Measurements from ENCODE around the gene R3HCC1L. TPM values are rescaled to one million over a fixed set of nuclear protein-coding genes. Genes with fewer than 3 reads are reported as not detected.
"Not testable (repeated sequence)": the region's sequence is repeated elsewhere in the genome, so short reads cannot be mapped to it uniquely, and the experiment has no call there.

Gene R3HCC1L
- polyA plus RNA-seq, 2 of the 4 experiments (the other 2 are of a cell fraction): 11.0 to 15.2 TPM

DNA sequence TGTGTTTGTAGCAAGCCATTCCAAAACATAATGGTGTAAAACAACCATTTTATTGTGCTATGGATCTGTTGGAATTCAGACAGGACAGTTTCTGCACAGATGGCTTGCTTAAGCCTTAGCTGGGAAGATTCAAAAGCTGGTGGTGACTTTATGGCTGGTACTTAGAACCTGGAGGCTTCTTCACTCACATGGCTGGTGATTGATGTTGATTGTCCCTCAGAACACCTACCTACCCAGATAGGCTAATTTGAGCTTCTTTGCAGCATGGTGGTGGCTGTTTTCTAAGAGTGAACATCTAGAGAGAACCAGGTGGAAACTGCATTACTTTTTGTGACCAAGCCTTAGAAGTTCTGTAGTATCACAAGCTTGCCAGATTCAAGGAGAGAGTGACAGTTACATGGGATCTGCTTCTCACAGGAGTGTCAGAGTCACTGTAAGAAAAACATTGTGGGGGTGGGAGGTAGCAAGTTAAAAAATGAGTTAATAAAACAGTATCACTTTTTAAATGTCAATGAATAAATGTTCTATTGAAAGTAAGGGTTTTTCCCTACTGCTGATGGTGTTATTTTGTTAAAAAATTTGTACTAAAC is 7.1 kb downstream of the R3HCC1L start:
- Histone ChIP-seq H3K4me1 (peaks cover 10% of the 10 kb centered on the region; the same call in 2 of the 3 replicates), H3K27ac (no peak overlapping the region), H3K9me3 (no peaks in the 10 kb centered on the region), H3K4me3 (no peak overlapping the region), H3K4me2 (no peak overlapping the region)
- FAIRE-seq (no peak), DNase-seq (ENCODE audit: low read depth in 1 of 2, low spot score in 1 of 2) (no peak), ATAC-seq (no peak)
- ChIA-PET POLR2A (no interaction called here), CTCF (interaction anchor here (0.6 to 0.7 kb wide), 2 partner anchors 13 to 433 kb away, joined by 3 read pairs; no protein-coding TSS in a partner anchor)
- TF ChIP-seq ZC3H11A (IDR thresholded peaks at IDR 0.05) (no peak), PHF8 (IDR thresholded peaks at IDR 0.05; ENCODE audit: borderline replicate concordance, low read depth) (no peak), ZNF302 (CRISPR knock-in tag; IDR thresholded peaks at IDR 0.05) (no peak), EHF (CRISPR knock-in tag; IDR thresholded peaks at IDR 0.05) (no peak), KDM1A (IDR thresholded peaks at IDR 0.05; ENCODE audit: low read depth) (no peak), POLR2AphosphoS2 (conservative IDR thresholded peaks at IDR 0.05; ENCODE audit: low read length) (no peak), ZFP36 (IDR thresholded peaks at IDR 0.05; ENCODE audit: borderline replicate concordance, partially characterized antibody) (no peak), CHD4 (IDR thresholded peaks at IDR 0.05; ENCODE audit: borderline replicate concordance) (no peak)
- TF ChIP-seq, protein P1, sequence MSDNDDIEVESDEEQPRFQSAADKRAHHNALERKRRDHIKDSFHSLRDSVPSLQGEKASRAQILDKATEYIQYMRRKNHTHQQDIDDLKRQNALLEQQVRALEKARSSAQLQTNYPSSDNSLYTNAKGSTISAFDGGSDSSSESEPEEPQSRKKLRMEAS (IDR thresholded peaks at IDR 0.05): no peak

DNA sequence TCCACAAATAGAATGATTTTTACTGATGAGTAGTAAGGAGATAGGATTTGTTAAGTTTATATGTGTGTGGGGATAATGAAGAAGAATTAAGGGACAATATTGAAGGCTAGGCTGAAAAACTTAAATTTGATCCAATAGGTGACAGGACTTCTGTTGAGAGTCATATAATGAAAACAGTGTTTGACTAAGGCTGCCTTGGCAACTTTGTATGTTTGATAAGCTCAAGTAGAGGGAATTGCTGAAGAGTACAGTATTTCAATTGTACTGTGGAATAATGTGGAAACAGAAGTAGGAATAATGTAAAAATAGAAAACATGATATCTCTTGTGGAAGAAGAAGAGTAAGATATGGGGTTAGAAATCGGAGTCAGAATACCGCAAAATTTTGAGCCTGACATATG is 10.5 kb downstream of the R3HCC1L start:
- H3K4me3 ChIP-seq: no peak overlapping the region
- DNase-seq (ENCODE audit: low read depth in 1 of 2, low spot score in 1 of 2) (no peak), ATAC-seq (no peak), FAIRE-seq (no peak)
- H3K4me2 ChIP-seq: no peak overlapping the region
- CTCF ChIA-PET: no interaction called here
- 96% methylated on average over 2 of the region's 2 CpGs for WGBS (ENCODE audit: missing lambda C conversion rate)
- POLR2A ChIA-PET: no interaction called here
- no peak overlapping the region for H3K27ac ChIP-seq
- H3K9me3 ChIP-seq: peaks cover 4% of the 10 kb centered on the region; the same call in 1 of the 3 replicates
- peaks cover 7% of the 10 kb centered on the region; the same call in 2 of the 3 replicates for H3K4me1 ChIP-seq
- TF ChIP-seq ZC3H11A (IDR thresholded peaks at IDR 0.05) (no peak), HEYL (CRISPR knock-in tag; IDR thresholded peaks at IDR 0.05) (no peak), ZFP36 (IDR thresholded peaks at IDR 0.05; ENCODE audit: borderline replicate concordance, partially characterized antibody) (no peak), HOXB13 (CRISPR knock-in tag; IDR thresholded peaks at IDR 0.05; ENCODE audit: low read depth) (no peak), NPAS2 (CRISPR knock-in tag; IDR thresholded peaks at IDR 0.05; ENCODE audit: borderline replicate concordance) (no peak), GATA3 (IDR thresholded peaks at IDR 0.05; ENCODE audit: borderline replicate concordance) (no peak), MAFK (IDR thresholded peaks at IDR 0.05; ENCODE audit: partially characterized antibody) (no peak), BHLHE40 (IDR thresholded peaks at IDR 0.05; ENCODE audit: low read depth, low read length) (no peak)

DNA sequence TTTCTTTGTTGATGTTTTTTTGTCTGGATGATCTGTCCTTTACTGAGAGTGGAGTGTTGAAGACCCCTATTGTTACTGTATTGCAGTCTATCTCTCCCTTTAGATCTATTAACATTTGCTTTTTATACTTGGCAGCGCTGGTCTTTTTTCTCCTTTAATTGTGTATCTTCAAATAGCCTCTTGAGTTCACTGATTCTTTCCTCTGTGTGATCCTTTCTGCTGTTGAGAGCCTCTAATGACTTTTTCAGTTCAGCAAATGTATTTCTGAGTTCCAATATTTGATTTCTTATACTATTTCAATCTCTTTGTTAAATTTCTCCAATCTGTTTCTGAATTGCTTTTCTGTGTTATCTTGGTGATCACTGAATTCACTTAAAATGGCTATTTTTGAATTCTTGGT is 15.4 kb downstream of the R3HCC1L start:
- Histone ChIP-seq H3K4me1 (no peaks in the 10 kb centered on the region), H3K9me3 (peaks cover 4% of the 10 kb centered on the region; the same call in 1 of the 3 replicates), H3K27ac (no peak overlapping the region), H3K4me3 (no peak overlapping the region), H3K4me2 (no peak overlapping the region)
- CTCF ChIA-PET: no interaction called here
- ATAC-seq: no peak
- 91% methylated on average over 1 of the region's 1 CpG for WGBS (ENCODE audit: missing lambda C conversion rate)
- FAIRE-seq: no peak
- TF ChIP-seq TFCP2L1 (CRISPR knock-in tag; IDR thresholded peaks at IDR 0.05): no peak
- no peak for TF ChIP-seq RAD21 (conservative IDR thresholded peaks at IDR 0.05 in 1 of 2, IDR thresholded peaks at IDR 0.05 in 1 of 2)
- TF ChIP-seq BHLHE40 (IDR thresholded peaks at IDR 0.05; ENCODE audit: low read depth, low read length): no peak
- no peak for TF ChIP-seq HOXA7 (CRISPR knock-in tag; IDR thresholded peaks at IDR 0.05)
- POLR2A ChIA-PET: no interaction called here
- DNase-seq (ENCODE audit: low read depth in 1 of 2, low spot score in 1 of 2): no peak

DNA sequence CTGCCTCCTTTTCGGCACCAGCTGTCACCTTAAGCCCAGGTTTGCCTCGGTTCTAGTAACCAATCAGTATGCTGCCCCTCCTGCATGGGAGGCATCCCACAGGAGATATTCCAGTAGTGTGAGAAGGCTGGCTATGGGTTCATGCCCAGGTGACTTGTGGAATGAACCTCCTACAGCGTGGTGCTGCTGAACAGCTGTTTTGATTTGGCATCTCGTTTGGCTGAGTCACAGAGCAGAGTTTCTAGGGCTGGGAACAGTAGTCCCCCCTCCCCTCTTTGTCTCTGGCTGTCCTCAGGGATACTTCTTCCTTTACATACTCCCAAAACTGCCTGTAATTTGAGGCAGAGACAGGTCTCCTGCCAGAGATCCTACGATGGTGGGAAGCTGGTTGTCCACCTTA is 16.1 kb downstream of the R3HCC1L start:
- DNase-seq (ENCODE audit: low read depth in 1 of 2, low spot score in 1 of 2) (no peak), FAIRE-seq (no peak)

DNA sequence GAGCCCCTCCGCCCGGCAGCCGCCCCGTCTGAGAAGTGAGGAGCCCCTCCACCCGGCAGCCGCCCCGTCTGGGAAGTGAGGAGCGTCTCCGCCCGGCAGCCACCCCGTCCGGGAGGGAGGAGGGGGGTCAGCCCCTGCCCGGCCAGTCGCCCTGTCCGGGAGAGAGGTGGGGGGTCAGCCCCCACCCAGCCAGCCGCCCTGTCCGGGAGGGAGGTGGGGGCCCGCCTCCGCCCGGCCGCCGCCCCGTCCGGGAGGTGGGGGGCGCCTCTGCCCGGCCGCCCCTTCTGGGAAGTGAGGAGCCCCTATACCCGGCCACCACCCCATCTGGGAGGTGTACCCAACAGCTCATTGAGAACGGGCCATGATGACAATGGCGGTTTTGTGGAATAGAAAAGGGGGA is 18.3 kb downstream of the R3HCC1L start:
- WGBS (ENCODE audit: missing lambda C conversion rate): 92% methylated on average over 3 of the region's 30 CpGs
- CTCF ChIA-PET: not testable (repeated sequence)

More for the DNA sequence above, 16.1 kb downstream of the R3HCC1L start:
- no peak overlapping the region for H3K27ac ChIP-seq
- no peak for ATAC-seq
- CTCF ChIA-PET: interaction anchor here (1.3 kb wide), 1 partner anchor 21 kb away, joined by 5 read pairs; no protein-coding TSS in a partner anchor
- H3K9me3 ChIP-seq: peaks cover 4% of the 10 kb centered on the region; the same call in 1 of the 3 replicates
- H3K4me2 ChIP-seq: no peak overlapping the region
- POLR2A ChIA-PET: interaction anchor here (0.6 kb wide), 1 partner anchor 16 kb away, joined by 3 read pairs; the partner anchor contains the start of gene R3HCC1L
- 84% methylated on average over 5 of the region's 5 CpGs for WGBS (ENCODE audit: missing lambda C conversion rate)
- no peak overlapping the region for H3K4me3 ChIP-seq
- H3K4me1 ChIP-seq: no peaks in the 10 kb centered on the region
- no peak for TF ChIP-seq ESRRA (IDR thresholded peaks at IDR 0.05; ENCODE audit: borderline replicate concordance, low read length)
- TF ChIP-seq NPAS2 (CRISPR knock-in tag; IDR thresholded peaks at IDR 0.05; ENCODE audit: borderline replicate concordance): no peak
- TF ChIP-seq, protein P2, sequence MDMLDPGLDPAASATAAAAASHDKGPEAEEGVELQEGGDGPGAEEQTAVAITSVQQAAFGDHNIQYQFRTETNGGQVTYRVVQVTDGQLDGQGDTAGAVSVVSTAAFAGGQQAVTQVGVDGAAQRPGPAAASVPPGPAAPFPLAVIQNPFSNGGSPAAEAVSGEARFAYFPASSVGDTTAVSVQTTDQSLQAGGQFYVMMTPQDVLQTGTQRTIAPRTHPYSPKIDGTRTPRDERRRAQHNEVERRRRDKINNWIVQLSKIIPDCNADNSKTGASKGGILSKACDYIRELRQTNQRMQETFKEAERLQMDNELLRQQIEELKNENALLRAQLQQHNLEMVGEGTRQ (IDR thresholded peaks at IDR 0.05): no peak
- no peak for TF ChIP-seq HOXB5 (CRISPR knock-in tag; IDR thresholded peaks at IDR 0.05)
- no peak for TF ChIP-seq KDM1A (IDR thresholded peaks at IDR 0.05; ENCODE audit: low read depth)
- no peak for TF ChIP-seq BHLHE40 (IDR thresholded peaks at IDR 0.05; ENCODE audit: low read depth, low read length)
- TF ChIP-seq JUNB (IDR thresholded peaks at IDR 0.05): no peak
- no peak for TF ChIP-seq NR3C1 (IDR thresholded peaks at IDR 0.05)
- TF ChIP-seq ZNF302 (CRISPR knock-in tag; IDR thresholded peaks at IDR 0.05): no peak
- TF ChIP-seq TP53 (CRISPR knock-in tag; IDR thresholded peaks at IDR 0.05): no peak
- no peak for TF ChIP-seq KDM5A (IDR thresholded peaks at IDR 0.05)

More for the DNA sequence above, 18.3 kb downstream of the R3HCC1L start:
- H3K9me3 ChIP-seq; H3K27ac ChIP-seq; H3K4me3 ChIP-seq; ATAC-seq; POLR2A ChIA-PET; DNase-seq (ENCODE audit: low read depth in 1 of 2, low spot score in 1 of 2); FAIRE-seq; H3K4me2 ChIP-seq; H3K4me1 ChIP-seq: not testable (repeated sequence)
